Neural cell (in vitro differentiated cells): ENCODE results near the gene UNC5B. TPM values are rescaled to one million over a fixed set of nuclear protein-coding genes. Genes with fewer than 3 reads are reported as not detected.

ENCODE experiments used
- H2AFZ ChIP-seq: fragments of 200-600, 300-800 bp; sonication (generic), shearing (Covaris generic); 2 replicates; pipeline ENCODE4 v1.6.0; 2014; ENCODE audit warnings: low read depth, mild to moderate bottlenecking, antibody characterized with exemption, low read length, moderate library complexity
- H3F3A ChIP-seq: fragments of 200-600 bp; shearing (Covaris generic); 2 replicates; pipeline ENCODE4 v1.6.1; 2016; ENCODE audit warnings: mild to moderate bottlenecking, moderate library complexity, mixed read lengths, antibody characterized with exemption, low read length; ENCODE audit not compliant: insufficient read depth, poor library complexity, severe bottlenecking
- H3K27ac ChIP-seq: fragments of 200-600, 300-800 bp; sonication (generic), shearing (Covaris generic); 2 replicates; pipeline ENCODE4 v1.5.1; 2014; ENCODE audit warnings: mild to moderate bottlenecking, low read length, moderate library complexity
- H3K27me3 ChIP-seq: fragments of 300-800, 200-600 bp; sonication (generic), shearing (Covaris generic); 2 replicates; pipeline ENCODE4 v1.6.0; 2014; ENCODE audit warnings: mild to moderate bottlenecking, low read depth, low read length, moderate library complexity; ENCODE audit not compliant: insufficient read depth
- H3K36me3 ChIP-seq: fragments of 300-800, 200-600 bp; sonication (generic), shearing (Covaris generic); 2 replicates; pipeline ENCODE4 v1.5.1; 2014; ENCODE audit warnings: mild to moderate bottlenecking, antibody characterized with exemption, low read length, moderate library complexity; ENCODE audit not compliant: insufficient read depth
- H3K4me2 ChIP-seq: fragments of 300-800, 200-600 bp; sonication (generic), shearing (Covaris generic); 2 replicates; pipeline ENCODE4 v1.6.0; 2014; ENCODE audit warnings: mild to moderate bottlenecking, low read length
- H3K4me3 ChIP-seq: fragments of 300-800, 200-600 bp; sonication (generic), shearing (Covaris generic); 2 replicates; pipeline ENCODE4 v1.5.1; 2014; ENCODE audit warnings: mild to moderate bottlenecking, low read length, moderate library complexity
- H3K79me2 ChIP-seq: fragments of 200-600 bp; shearing (Covaris generic); replicated peaks from 2 replicates; pipeline ENCODE4 v1.6.0; 2014; ENCODE audit warnings: mild to moderate bottlenecking, low read length, moderate library complexity; ENCODE audit not compliant: insufficient read depth
- H3K9ac ChIP-seq: fragments of 300-800, 200-600 bp; sonication (generic), shearing (Covaris generic); 2 replicates; pipeline ENCODE4 v1.6.1; 2016; ENCODE audit warnings: mild to moderate bottlenecking, low read length, mixed read lengths
- H3K9me2 ChIP-seq: fragments of 200-600 bp; shearing (Covaris generic); 2 replicates; pipeline ENCODE4 v1.6.1; 2016; ENCODE audit warnings: mild to moderate bottlenecking, low read length, mixed read lengths; ENCODE audit not compliant: insufficient read depth
- H3K9me3 ChIP-seq: fragments of 200-600, 300-800 bp; sonication (generic), shearing (Covaris generic); 2 replicates; pipeline ENCODE4 v1.6.1; 2016; ENCODE audit warnings: mild to moderate bottlenecking, mixed run types, low read length, moderate library complexity, mixed read lengths
- H4K20me1 ChIP-seq: fragments of 200-600 bp; shearing (Covaris generic); 2 replicates; pipeline ENCODE4 v1.6.1; 2016; ENCODE audit warnings: mild to moderate bottlenecking, mixed run types; ENCODE audit not compliant: insufficient read depth
- CTCF ChIP-seq: fragments of 450-650 bp; IDR thresholded peaks from 2 replicates; pipeline ENCODE4 v1.5.1; 2014; ENCODE audit warnings: antibody characterized with exemption, mild to moderate bottlenecking, moderate library complexity; ENCODE audit not compliant: poor library complexity, severe bottlenecking
- EP300 ChIP-seq: fragments of 450-650 bp; conservative IDR thresholded peaks from 2 replicates; pipeline ENCODE4 v1.6.1; 2014; ENCODE audit warnings: antibody characterized with exemption, mild to moderate bottlenecking, moderate library complexity; ENCODE audit not compliant: poor library complexity, severe bottlenecking
- EZH2 ChIP-seq: fragments of 200-600, 300-800 bp; shearing (Covaris generic), sonication (generic); IDR thresholded peaks from 2 replicates; pipeline ENCODE4 v1.6.1; 2014; ENCODE audit warnings: antibody characterized with exemption, low read length, borderline replicate concordance, mild to moderate bottlenecking; ENCODE audit not compliant: insufficient read depth, poor library complexity, severe bottlenecking
- MXI1 ChIP-seq: fragments of 450-650 bp; conservative IDR thresholded peaks from 2 replicates; pipeline ENCODE4 v1.6.1; 2014; ENCODE audit warnings: antibody characterized with exemption, mild to moderate bottlenecking; ENCODE audit not compliant: poor library complexity, severe bottlenecking
- POLR2AphosphoS5 ChIP-seq: IDR thresholded peaks from 2 replicates; pipeline ENCODE4 v1.6.1; 2012
- RAD21 ChIP-seq: fragments of 450-650 bp; conservative IDR thresholded peaks from 2 replicates; pipeline ENCODE4 v1.6.1; 2014; ENCODE audit warnings: antibody characterized with exemption, mild to moderate bottlenecking, moderate library complexity
- REST ChIP-seq: IDR thresholded peaks from 2 replicates; pipeline ENCODE4 v1.6.1; 2012; ENCODE audit warnings: borderline replicate concordance
- SMC3 ChIP-seq: fragments of 450-650 bp; conservative IDR thresholded peaks from 2 replicates; pipeline ENCODE4 v1.6.1; 2014; ENCODE audit warnings: antibody characterized with exemption, mild to moderate bottlenecking, moderate library complexity; ENCODE audit not compliant: poor library complexity
- TAF1 ChIP-seq: IDR thresholded peaks from 2 replicates; pipeline ENCODE4 v1.6.1; 2012; ENCODE audit warnings: low read depth
- polyA plus RNA-seq: library from polyadenylated mRNA; depleted of rRNA; stranded (reverse); fragments of >200 nt; gene quantifications from 2 replicates; pipeline ENCODE4 v1.2.3, GENCODE V29; 2014

Gene UNC5B
- polyA plus RNA-seq, 1 donor from 2014 or later, result 2.0 TPM

DNA sequence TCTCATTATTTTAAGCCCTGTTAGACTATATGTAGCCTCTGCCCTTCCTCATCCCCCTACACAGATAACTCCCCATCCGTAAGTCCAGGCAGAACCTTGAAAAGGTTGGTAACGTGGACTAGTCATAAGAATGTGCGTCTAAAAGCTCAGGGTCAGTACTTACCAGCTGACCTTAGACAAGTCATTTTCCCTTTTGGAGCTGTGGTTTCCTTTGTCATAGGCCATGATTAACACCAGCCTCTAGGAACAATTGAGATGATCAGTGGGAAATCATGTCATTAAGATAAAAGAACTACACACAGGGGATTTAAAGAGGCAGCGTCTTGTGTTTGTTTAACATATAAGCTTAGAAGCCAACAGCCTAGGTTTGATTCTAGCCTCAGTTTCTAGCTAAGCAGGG is 6.9 kb upstream of the UNC5B start:
- no peak overlapping the region for H2AFZ ChIP-seq
- peaks cover 5% of the 10 kb centered on the region for H3K27me3 ChIP-seq
- no peak overlapping the region for H3K9ac ChIP-seq
- H3F3A ChIP-seq, result no peaks in the 10 kb centered on the region
- TF ChIP-seq MXI1 (no peak), REST (no peak), RAD21 (no peak), TAF1 (no peak), EP300 (no peak), SMC3 (no peak), CTCF (no peak), EZH2 (no peak), POLR2AphosphoS5 (no peak)
- H3K9me2 ChIP-seq, result no peaks in the 10 kb centered on the region
- no peaks in the 10 kb centered on the region for H3K9me3 ChIP-seq
- no peaks in the 10 kb centered on the region for H3K79me2 ChIP-seq
- H3K4me2 ChIP-seq, result no peak overlapping the region
- H3K36me3 ChIP-seq, result no peaks in the 10 kb centered on the region
- H4K20me1 ChIP-seq, result no peaks in the 10 kb centered on the region
- H3K27ac ChIP-seq, result no peak overlapping the region
- H3K4me3 ChIP-seq, result no peak overlapping the region

DNA sequence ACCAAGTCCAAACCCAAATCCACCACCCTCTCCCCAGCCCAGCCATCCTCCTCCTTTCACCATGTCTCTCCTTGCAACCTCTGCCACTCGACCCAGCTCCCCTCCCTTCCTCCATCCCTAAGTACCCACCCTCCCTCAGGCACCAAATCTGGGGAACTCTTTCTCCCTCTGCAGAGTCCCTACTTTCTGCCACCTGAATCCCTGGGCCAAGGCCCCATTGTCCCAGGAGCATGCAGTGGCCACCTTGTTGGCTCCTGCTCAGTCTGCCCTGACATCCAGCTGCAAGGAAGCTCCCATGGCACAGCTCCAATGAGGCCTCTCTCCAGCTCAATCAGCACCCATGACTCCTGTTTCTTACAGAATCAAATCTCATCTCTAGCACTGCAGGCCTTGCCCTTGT is 5.5 kb upstream of the UNC5B start:
- Histone ChIP-seq H4K20me1 (no peaks in the 10 kb centered on the region), H3K4me2 (no peak overlapping the region), H3K4me3 (no peak overlapping the region), H2AFZ (no peak overlapping the region), H3F3A (no peaks in the 10 kb centered on the region), H3K27ac (no peak overlapping the region), H3K9ac (no peak overlapping the region), H3K79me2 (no peaks in the 10 kb centered on the region), H3K27me3 (peaks cover 16% of the 10 kb centered on the region), H3K9me2 (no peaks in the 10 kb centered on the region), H3K36me3 (no peaks in the 10 kb centered on the region), H3K9me3 (no peaks in the 10 kb centered on the region)
- no peak for TF ChIP-seq EZH2
- TF ChIP-seq SMC3, result no peak
- TF ChIP-seq REST, result no peak
- TF ChIP-seq TAF1, result no peak
- TF ChIP-seq CTCF, result no peak
- TF ChIP-seq POLR2AphosphoS5, result no peak
- no peak for TF ChIP-seq RAD21
- no peak for TF ChIP-seq EP300
- no peak for TF ChIP-seq MXI1
